HG02610 (cell line): ENCODE data around the gene TOR3A.
"Not testable (repeated sequence)": the region's sequence is repeated elsewhere in the genome, so short reads cannot be mapped to it uniquely, and the experiment has no call there.

Source experiments
- ATAC-seq: cut with Tn5 transposase; IDR thresholded peaks from one replicate; pipeline ENCODE4 v1.9.1; 2021; ENCODE audit warnings: mild to moderate bottlenecking, moderate library complexity; ENCODE audit not compliant: unreplicated experiment

TOR3A gene

GRCh38 chr1:179081687-179082332 lies at the start of gene TOR3A:
Gene TOR3A, plus strand, starts transcription at chr1:179082070. Its CDS starts 59 bp downstream, at chr1:179082129.
- ATAC-seq = peak; percentile 94

- peak; percentile 89 for ATAC-seq
Measured at GRCh38 chr1:179034720-179035119, 47.1 kb upstream of the TOR3A start.

DNA sequence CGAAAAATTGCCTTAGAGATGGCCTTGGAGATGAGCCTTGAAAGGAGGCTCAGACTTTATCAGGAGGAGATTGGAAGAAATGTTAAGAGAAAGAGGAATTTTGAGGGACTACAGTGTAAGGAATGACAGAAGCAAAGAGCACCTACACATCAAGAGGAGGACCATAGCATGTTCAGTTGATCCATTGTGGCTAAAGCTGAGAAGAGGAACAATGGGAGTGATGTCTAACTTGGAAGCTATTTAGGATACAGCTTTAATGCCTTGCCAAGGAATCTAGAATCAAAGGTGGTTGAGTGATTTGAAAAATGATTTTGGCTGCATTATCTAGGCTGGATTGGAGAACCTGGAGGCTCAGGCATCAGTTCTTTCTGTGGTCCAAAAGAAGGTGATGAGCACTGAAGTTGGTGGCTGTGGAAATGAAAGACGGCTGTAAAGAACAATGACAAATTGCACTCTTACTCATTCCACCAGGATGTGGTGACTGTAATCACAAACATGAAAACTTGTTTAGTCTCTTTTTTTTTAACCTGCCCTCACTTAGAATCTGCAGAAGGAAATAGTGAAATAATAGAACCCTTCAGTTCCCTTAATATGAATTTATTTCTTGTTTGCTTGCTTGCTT lies 44.9 kb upstream of the TOR3A start:
- peak; percentile 52 for ATAC-seq

GRCh38 chr1:179038528-179039281 lies 43.2 kb upstream of the TOR3A start:
- ATAC-seq = no peak

DNA sequence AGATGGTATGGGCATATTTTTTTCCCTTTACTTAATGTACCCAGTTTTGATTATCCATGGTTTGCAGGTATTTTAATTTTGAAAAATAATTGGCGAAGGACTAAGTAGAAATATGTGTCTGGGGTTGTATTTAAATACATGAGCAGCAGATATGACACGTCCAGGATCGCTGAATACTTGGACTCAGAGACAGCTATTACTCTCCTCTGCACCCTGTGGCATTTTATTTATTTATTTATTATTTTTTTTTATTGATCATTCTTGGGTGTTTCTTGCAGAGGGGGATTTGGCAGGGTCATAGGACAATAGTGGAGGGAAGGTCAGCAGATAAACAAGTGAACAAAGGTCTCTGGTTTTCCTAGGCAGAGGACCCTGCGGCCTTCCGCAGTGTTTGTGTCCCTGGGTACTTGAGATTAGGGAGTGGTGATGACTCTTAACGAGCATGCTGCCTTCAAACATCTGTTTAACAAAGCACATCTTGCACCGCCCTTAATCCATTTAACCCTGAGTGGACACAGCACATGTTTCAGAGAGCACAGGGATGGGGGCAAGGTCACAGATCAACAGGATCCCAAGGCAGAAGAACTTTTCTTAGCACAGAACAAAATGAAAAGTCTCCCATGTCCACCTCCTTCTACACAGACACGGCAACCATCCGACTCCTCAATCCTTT lies 42.2 kb upstream of the TOR3A start:
- not testable (repeated sequence) for ATAC-seq

- ATAC-seq = not testable (repeated sequence)
Measured at GRCh38 chr1:179040175-179040551, 41.7 kb upstream of the TOR3A start.

DNA sequence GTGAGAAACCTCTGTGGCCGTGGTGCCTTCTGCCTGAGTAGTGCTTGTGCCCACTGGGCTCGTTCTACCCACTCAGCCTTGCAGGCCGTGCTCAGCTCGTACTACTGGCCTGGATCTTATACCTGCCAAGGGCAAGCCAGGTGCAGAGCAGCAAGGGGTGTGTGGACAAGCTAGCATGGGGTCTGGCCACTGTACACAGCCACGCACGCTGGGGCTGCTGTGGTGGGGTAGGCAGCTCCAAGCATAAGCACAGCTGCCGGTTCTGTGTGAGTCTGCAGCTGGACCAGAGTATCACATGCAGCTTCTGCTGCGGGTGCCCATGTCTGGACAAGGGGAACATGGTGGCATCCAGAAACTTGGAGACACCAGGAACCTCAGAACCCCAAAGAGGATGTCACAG lies 39.8 kb upstream of the TOR3A start:
- ATAC-seq = no peak

DNA sequence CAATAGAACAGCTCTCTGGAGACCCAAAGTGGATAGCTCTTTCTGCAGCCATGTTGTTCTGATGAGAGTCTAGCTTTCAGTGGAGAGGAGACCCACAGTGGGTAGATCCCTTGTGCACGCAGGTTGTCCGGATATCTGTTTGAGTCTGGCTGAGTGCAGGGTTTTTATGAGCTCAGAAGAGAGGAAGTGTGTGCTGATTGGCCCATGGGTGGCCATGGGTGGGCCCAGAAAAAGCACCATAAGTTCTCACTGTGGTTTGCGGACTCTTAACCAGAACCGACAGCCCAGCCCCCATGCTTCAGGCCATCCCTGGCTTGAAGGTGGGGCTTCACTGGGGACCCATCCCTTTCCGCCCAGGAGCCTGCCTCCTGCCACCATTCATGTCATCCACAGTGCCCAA lies 39.2 kb upstream of the TOR3A start:
- ATAC-seq = no peak

DNA sequence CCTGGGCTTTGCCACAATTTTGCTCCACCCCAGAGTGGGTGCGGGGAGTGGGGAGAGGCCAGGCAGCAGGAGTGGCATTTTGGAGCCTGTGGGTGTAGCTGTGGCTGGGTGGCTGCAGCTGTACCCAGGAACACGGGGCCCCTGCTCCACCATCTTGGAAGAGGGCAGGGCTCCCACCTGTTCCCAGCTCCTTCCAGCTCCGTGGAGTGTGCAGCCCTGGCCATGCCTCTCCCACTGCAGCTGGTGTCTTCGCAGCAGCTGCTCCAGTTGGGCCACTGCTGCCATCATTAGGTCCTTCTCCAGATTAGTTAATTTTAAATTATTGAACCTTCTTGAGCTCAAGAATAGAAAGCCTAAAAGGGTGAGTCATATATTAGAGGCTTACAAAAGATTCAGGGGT lies 38.6 kb upstream of the TOR3A start:
- ATAC-seq = no peak

DNA sequence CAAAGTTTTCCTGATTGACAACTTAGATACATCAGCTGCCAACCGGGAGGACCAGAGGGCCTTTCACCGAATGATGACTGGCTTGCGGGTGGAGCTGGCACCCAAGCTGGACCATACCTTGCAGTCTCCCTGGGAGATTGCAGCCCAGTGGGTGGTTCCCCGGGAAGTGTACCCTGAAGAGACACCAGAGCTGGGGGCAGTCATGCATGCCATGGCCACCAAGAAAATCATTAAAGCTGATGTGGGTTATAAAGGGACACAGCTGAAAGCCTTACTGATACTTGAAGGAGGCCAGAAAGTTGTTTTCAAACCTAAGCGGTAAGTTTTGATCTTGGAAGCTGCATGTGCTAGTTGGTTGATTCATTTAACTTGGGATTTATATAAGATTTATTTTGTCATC lies 38.0 kb upstream of the TOR3A start:
- no peak for ATAC-seq

- no peak for ATAC-seq
Measured at GRCh38 chr1:179046808-179047635, 34.8 kb upstream of the TOR3A start.

DNA sequence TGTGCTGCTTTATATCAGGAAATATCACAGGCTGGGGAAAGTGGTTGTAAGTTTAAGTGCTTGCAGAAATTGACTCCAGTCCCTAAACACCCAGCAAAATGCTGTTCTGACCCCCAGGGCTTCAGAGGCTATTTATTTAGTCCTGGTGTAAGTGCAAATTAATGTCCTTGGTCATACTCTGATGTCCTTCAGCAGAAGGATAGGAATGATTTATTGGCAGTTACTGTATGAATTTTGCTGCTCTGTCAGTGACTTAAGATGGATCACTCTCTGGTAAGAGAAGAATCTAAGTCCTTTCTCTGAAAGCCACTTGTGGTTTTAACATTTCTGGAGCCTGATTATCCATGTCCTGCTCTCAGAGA lies 34.3 kb upstream of the TOR3A start:
- no peak for ATAC-seq

DNA sequence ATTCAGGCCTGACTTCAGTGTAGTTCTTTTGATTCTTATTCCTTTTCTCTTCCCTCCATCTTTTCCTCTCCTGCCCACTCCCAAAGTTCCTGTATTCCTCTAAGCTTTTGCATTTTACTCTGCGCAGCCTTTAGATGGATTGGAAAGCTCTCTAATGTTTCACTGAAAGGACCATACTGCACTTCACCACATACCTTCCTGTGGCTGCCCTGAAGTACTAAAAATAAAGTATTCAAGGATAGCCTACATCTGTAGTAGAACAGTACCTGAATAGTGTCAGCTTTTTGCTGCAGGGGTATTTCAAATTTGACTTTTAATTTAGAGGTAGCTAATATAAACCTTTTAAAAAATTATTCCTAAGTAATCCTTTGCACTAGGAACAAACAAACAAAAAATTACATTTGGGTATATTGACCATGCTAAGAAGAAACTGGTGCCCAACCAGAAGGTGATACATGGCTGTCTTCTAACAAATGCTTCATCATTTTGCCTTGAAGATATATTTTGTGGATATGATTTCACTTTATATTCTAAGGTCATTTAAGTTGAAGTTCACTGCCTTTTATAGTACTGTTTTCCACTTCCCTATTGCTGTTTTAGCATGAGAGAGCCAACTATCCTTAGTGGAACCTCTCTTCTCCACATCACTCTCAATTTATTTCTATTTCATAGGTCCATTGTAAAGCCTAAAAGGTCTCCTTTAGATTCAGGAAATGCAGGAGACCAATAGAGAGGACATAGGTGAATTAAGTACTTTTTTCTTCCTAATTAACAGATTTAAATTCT lies 33.3 kb upstream of the TOR3A start:
- ATAC-seq = no peak

- ATAC-seq = no peak
Measured at GRCh38 chr1:179052776-179053175, 29.1 kb upstream of the TOR3A start.

- no peak for ATAC-seq
Measured at GRCh38 chr1:179053486-179053885, 28.4 kb upstream of the TOR3A start.

DNA sequence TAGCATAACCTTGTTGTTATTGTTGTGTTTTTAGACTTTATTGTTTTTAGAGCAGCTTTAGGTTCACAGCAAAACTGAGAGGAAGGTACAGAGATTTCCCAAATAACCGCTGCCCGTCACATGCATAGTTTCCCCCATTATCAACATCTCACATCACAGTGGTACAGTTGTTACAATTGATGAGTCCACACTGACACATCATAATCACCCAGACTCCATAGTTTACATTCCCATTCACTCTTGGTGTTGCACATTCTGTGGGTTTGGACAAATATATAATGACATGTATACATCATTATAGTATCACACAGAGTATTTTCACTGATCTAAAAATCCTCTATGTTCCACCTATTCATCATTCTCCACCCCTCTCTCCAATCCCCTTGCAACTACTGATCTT lies 25.9 kb upstream of the TOR3A start:
- no peak for ATAC-seq

- ATAC-seq = no peak
Measured at GRCh38 chr1:179058487-179059483, 23.1 kb upstream of the TOR3A start.

- no peak for ATAC-seq
Measured at GRCh38 chr1:179061360-179062282, 20.2 kb upstream of the TOR3A start.
